Fibroblast of skin of scalp (primary cell): ENCODE results near the gene ZNF26.
"Not testable (repeated sequence)": the region's sequence is repeated elsewhere in the genome, so short reads cannot be mapped to it uniquely, and the experiment has no call there.

Experiments
- DNase-seq: peaks from one replicate; pipeline ENCODE4 v3.0.0-alpha.2; 2013

ZNF26 gene

GRCh38 chr12:132956011-132956788 is 30.0 kb upstream of the ZNF26 start, which contains the start of gene ZNF605:
TSS of gene ZNF605 (minus strand) at chr12:132956306. CDS start at chr12:132945635, 10,671 bp downstream.
- DNase-seq, result peak; percentile 92

GRCh38 chr12:132961790-132962189 is 24.4 kb upstream of the ZNF26 start:
- not testable (repeated sequence) for DNase-seq

GRCh38 chr12:132963947-132964346 is 22.2 kb upstream of the ZNF26 start:
- DNase-seq, result not testable (repeated sequence)

GRCh38 chr12:132965796-132966195 is 20.4 kb upstream of the ZNF26 start:
- no peak for DNase-seq

- no peak for DNase-seq
Observed at GRCh38 chr12:132966676-132967415, 19.3 kb upstream of the ZNF26 start.

GRCh38 chr12:132967736-132968135 is 18.4 kb upstream of the ZNF26 start:
- DNase-seq, result no peak

GRCh38 chr12:132972374-132972773 is 13.8 kb upstream of the ZNF26 start:
- no peak for DNase-seq

- not testable (repeated sequence) for DNase-seq
Observed at GRCh38 chr12:132976870-132977269, 9.3 kb upstream of the ZNF26 start.

- DNase-seq, result no peak
Observed at GRCh38 chr12:132986885-132987225, 688 bp downstream of the ZNF26 start.

- no peak for DNase-seq
Observed at GRCh38 chr12:132998741-132999140, 12.6 kb downstream of the ZNF26 start.

- no peak for DNase-seq
Observed at GRCh38 chr12:133010657-133011297, 24.6 kb downstream of the ZNF26 start.

- no peak for DNase-seq
Observed at GRCh38 chr12:133023566-133023965, 37.4 kb downstream of the ZNF26 start.

GRCh38 chr12:133026996-133027395 is 40.8 kb downstream of the ZNF26 start:
- no peak for DNase-seq

- peak; percentile 99 for DNase-seq
Observed at GRCh38 chr12:133037207-133038005, 51.2 kb downstream of the ZNF26 start, which contains the start of gene ZNF84. TSS of gene ZNF84 (plus strand) at chr12:133037509. CDS start at chr12:133041468, 3,959 bp downstream.

GRCh38 chr12:133038118-133038709 is 52.0 kb downstream of the ZNF26 start:
- DNase-seq, result no peak

GRCh38 chr12:133046698-133047097 is 60.5 kb downstream of the ZNF26 start:
- DNase-seq, result no peak

- no peak for DNase-seq
Observed at GRCh38 chr12:133057446-133057845, 71.3 kb downstream of the ZNF26 start.

GRCh38 chr12:133058203-133059113 is 72.3 kb downstream of the ZNF26 start:
- no peak for DNase-seq

GRCh38 chr12:133061954-133062353 is 75.8 kb downstream of the ZNF26 start:
- no peak for DNase-seq

- DNase-seq, result no peak
Observed at GRCh38 chr12:133063556-133063955, 77.4 kb downstream of the ZNF26 start.

GRCh38 chr12:133073836-133074235 is 87.7 kb downstream of the ZNF26 start:
- DNase-seq, result no peak
